ENCODE data around the gene ERCC2. TPM values are rescaled to one million over a fixed set of nuclear protein-coding genes. Genes with fewer than 3 reads are reported as not detected.

Gene ERCC2
- total and polyA plus RNA-seq, 2 experiments from 2014 or later, result 33.3 to 81.1 TPM

GRCh38 chr19:45414468-45414867, 44.1 kb upstream of the ERCC2 start:
- Mint-ChIP-seq H3K9me3 (no peaks in the 10 kb centered on the region; the same call in 2 of the 3 replicates), H3K27me3 (ENCODE audit: insufficient read depth, low read depth, poor library complexity) (peaks cover 24% of the 10 kb centered on the region), H3K4me1 (no peaks in the 10 kb centered on the region; the same call in 1 of the 3 replicates), H3K4me3 (no peak overlapping the region; the same call in 2 of the 3 replicates), H3K36me3 (ENCODE audit: low read depth) (peaks cover 63% of the 10 kb centered on the region), H3K27ac (no peak overlapping the region)
- H3K36me3 ChIP-seq (ENCODE audit: insufficient read depth), result no peaks in the 10 kb centered on the region
- no peak for DNase-seq (ENCODE audit: low spot score)
- H4K20me1 ChIP-seq (replicated peaks; ENCODE audit: insufficient read depth), result peaks cover 2% of the 10 kb centered on the region; the same call in 1 of the 2 replicates
- H3K9me2 ChIP-seq (ENCODE audit: insufficient read depth), result no peaks in the 10 kb centered on the region
- no peaks in the 10 kb centered on the region for H3K79me2 ChIP-seq (replicated peaks; ENCODE audit: insufficient read depth)
- no peaks in the 10 kb centered on the region for H3K4me1 ChIP-seq (ENCODE audit: insufficient read depth)
- 0 out of 2 replicates have a peak, but pooled peaks cover 6% of the 10 kb centered on the region for H3F3A ChIP-seq (replicated peaks; ENCODE audit: low read depth)
- TF ChIP-seq CTCF (conservative IDR thresholded peaks at IDR 0.05; ENCODE audit: low read depth in 2 of 2) (no peak), EZH2 (IDR thresholded peaks at IDR 0.05; ENCODE audit: low read depth, unreplicated experiment) (no peak), ZNF114 (CRISPR knock-in tag; IDR thresholded peaks at IDR 0.05) (no peak), CREB1 (CRISPR knock-in tag; IDR thresholded peaks at IDR 0.05; ENCODE audit: low read depth) (no peak), POLR2AphosphoS5 (IDR thresholded peaks at IDR 0.05; ENCODE audit: low read depth) (no peak), JUNB (IDR thresholded peaks at IDR 0.05; ENCODE audit: unreplicated experiment) (no peak), ZNF331 (CRISPR knock-in tag; IDR thresholded peaks at IDR 0.05; ENCODE audit: low read depth) (no peak), STAT1 (IDR thresholded peaks at IDR 0.05; ENCODE audit: unreplicated experiment) (no peak), NANOG (IDR thresholded peaks at IDR 0.05; ENCODE audit: borderline replicate concordance) (no peak), EZH2phosphoT487 (IDR thresholded peaks at IDR 0.05; ENCODE audit: unreplicated experiment) (no peak), REST (IDR thresholded peaks at IDR 0.05; ENCODE audit: unreplicated experiment) (no peak), ETS1 (IDR thresholded peaks at IDR 0.05) (no peak)
- TF ChIP-seq, protein P1, sequence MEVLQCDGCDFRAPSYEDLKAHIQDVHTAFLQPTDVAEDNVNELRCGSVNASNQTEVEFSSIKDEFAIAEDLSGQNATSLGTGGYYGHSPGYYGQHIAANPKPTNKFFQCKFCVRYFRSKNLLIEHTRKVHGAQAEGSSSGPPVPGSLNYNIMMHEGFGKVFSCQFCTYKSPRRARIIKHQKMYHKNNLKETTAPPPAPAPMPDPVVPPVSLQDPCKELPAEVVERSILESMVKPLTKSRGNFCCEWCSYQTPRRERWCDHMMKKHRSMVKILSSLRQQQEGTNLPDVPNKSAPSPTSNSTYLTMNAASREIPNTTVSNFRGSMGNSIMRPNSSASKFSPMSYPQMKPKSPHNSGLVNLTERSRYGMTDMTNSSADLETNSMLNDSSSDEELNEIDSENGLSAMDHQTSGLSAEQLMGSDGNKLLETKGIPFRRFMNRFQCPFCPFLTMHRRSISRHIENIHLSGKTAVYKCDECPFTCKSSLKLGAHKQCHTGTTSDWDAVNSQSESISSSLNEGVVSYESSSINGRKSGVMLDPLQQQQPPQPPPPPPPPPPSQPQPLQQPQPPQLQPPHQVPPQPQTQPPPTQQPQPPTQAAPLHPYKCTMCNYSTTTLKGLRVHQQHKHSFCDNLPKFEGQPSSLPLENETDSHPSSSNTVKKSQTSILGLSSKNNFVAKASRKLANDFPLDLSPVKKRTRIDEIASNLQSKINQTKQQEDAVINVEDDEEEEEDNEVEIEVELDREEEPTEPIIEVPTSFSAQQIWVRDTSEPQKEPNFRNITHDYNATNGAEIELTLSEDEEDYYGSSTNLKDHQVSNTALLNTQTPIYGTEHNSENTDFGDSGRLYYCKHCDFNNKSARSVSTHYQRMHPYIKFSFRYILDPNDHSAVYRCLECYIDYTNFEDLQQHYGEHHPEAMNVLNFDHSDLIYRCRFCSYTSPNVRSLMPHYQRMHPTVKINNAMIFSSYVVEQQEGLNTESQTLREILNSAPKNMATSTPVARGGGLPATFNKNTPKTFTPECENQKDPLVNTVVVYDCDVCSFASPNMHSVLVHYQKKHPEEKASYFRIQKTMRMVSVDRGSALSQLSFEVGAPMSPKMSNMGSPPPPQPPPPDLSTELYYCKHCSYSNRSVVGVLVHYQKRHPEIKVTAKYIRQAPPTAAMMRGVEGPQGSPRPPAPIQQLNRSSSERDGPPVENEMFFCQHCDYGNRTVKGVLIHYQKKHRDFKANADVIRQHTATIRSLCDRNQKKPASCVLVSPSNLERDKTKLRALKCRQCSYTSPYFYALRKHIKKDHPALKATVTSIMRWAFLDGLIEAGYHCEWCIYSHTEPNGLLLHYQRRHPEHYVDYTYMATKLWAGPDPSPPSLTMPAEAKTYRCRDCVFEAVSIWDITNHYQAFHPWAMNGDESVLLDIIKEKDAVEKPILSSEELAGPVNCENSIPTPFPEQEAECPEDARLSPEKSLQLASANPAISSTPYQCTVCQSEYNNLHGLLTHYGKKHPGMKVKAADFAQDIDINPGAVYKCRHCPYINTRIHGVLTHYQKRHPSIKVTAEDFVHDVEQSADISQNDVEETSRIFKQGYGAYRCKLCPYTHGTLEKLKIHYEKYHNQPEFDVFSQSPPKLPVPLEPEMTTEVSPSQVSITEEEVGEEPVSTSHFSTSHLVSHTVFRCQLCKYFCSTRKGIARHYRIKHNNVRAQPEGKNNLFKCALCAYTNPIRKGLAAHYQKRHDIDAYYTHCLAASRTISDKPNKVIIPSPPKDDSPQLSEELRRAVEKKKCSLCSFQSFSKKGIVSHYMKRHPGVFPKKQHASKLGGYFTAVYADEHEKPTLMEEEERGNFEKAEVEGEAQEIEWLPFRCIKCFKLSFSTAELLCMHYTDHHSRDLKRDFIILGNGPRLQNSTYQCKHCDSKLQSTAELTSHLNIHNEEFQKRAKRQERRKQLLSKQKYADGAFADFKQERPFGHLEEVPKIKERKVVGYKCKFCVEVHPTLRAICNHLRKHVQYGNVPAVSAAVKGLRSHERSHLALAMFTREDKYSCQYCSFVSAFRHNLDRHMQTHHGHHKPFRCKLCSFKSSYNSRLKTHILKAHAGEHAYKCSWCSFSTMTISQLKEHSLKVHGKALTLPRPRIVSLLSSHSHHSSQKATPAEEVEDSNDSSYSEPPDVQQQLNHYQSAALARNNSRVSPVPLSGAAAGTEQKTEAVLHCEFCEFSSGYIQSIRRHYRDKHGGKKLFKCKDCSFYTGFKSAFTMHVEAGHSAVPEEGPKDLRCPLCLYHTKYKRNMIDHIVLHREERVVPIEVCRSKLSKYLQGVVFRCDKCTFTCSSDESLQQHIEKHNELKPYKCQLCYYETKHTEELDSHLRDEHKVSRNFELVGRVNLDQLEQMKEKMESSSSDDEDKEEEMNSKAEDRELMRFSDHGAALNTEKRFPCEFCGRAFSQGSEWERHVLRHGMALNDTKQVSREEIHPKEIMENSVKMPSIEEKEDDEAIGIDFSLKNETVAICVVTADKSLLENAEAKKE (CRISPR knock-in tag; IDR thresholded peaks at IDR 0.05), result no peak
- no peak overlapping the region for H3K27ac ChIP-seq (ENCODE audit: low read depth)
- H3K4me2 ChIP-seq, result no peak overlapping the region
- no peak overlapping the region for H3K4me3 ChIP-seq
- ATAC-seq, result no peak
- no peak overlapping the region for H2AFZ ChIP-seq
- H3K27me3 ChIP-seq (ENCODE audit: insufficient read depth), result no peaks in the 10 kb centered on the region

Measured in GM23338 (cell line).